ENCODE results near the gene TRMT112. TPM values are rescaled to one million over a fixed set of nuclear protein-coding genes. Genes with fewer than 3 reads are reported as not detected.

TRMT112 gene
- total RNA-seq, 2 donors from 2014 or later = 171 to 203 TPM

DNA sequence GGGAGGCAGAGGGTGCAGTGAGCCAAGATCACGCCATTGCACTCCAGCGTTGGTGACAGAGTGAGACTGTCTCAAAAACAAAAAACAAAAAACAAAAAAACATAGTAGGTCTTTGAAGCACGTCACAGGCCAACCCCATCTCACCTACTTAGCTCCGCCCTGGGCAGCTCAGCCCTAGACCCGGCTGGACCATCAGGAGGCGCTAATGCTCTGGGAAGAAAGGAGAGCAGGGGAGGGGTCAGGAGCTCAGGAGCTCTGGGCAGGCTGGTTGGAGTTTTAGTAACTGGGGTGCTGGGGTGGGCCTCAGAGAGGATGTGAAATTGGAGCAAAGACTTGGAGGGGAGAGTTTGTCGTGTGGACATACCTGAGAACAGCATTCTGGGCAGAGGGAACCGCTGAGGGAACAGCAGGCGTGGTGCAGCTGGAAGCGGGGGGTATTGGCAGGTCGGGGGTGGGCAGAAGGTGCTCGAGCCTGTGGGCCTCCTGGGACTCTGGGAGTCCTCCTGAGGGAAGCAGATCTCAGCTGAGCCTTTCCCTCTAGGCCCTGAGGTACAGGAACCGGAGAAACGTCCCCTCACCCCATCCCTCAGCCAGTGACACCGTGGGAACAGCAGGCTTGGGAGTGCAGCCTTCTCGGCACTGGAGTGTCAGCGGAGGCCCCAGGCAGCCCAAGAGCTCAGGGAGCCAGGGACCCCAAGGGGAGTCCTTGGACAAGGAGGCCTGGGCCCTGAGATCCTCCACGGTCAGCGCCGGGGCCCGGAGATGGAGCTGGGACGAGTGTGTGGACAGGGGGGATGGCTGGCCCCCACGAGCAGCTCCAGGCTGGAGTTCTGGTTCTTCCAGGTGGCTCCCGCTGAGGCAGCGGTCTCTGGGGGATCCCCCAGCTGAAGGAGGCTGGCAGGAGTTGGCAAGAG is 39.4 kb upstream of the TRMT112 start:
- Mint-ChIP-seq H3K4me1 (ENCODE audit: low read depth in 2 of 2) (peaks cover 16 to 19% of the 10 kb centered on the region in 2 donors), H3K9me3 (no peaks in the 10 kb centered on the region), H3K27ac (no peak overlapping the region), H3K4me3 (peak overlapping the region; percentile 47), H3K27me3 (no peaks in the 10 kb centered on the region), H3K36me3 (no peaks in the 10 kb centered on the region)
- DNase-seq (ENCODE audit: low spot score) (no peak), ATAC-seq (no peak)

DNA sequence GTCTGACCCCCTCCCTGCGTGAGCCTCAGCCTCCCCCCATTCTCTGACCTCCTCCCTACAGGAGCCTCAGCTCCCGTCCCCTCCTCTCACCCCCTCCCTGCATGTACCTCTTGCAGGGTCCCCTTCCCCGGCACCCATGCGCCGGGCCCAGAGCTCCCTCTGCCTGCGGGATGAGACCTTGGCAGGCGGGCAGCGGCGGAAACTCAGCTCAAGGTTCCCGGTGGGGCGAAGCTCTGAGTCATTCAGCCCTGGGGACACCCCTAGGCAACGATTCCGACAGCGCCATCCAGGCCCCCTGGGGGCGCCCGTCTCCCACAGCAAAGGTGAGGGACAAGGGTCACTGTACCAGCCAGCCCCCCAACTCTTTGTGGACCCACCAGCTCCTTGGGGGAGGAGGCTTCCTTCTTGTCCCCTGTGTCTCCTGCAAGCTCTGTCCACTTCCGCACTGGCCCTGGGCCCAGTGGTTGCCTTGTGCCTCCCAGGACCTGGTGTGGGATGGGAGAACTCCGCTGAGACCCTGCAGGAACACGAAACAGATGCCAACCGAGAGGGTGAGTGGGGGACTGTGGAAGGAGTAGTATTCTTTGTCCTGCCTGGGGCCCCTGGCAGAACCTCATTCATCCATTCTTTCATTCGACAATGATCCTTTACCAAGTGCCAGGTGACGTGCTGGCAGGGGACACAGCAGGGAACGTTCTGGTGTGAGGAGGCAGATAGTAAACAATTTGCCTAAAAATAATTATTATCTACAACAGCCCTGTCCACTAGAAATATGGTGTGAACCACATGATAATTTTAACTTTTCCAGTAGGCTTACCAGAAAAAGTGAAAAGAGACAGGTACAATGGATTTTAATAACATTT is 38.0 kb upstream of the TRMT112 start:
- DNase-seq (ENCODE audit: low spot score) = peak; percentile 22
- no peaks in the 10 kb centered on the region for H3K9me3 Mint-ChIP-seq
- peaks cover 16 to 22% of the 10 kb centered on the region in 2 donors for H3K4me1 Mint-ChIP-seq (ENCODE audit: low read depth in 2 of 2)
- no peak for ATAC-seq
- no peaks in the 10 kb centered on the region for H3K27me3 Mint-ChIP-seq
- H3K27ac Mint-ChIP-seq = no peak overlapping the region
- no peak overlapping the region for H3K4me3 Mint-ChIP-seq
- no peaks in the 10 kb centered on the region for H3K36me3 Mint-ChIP-seq

DNA sequence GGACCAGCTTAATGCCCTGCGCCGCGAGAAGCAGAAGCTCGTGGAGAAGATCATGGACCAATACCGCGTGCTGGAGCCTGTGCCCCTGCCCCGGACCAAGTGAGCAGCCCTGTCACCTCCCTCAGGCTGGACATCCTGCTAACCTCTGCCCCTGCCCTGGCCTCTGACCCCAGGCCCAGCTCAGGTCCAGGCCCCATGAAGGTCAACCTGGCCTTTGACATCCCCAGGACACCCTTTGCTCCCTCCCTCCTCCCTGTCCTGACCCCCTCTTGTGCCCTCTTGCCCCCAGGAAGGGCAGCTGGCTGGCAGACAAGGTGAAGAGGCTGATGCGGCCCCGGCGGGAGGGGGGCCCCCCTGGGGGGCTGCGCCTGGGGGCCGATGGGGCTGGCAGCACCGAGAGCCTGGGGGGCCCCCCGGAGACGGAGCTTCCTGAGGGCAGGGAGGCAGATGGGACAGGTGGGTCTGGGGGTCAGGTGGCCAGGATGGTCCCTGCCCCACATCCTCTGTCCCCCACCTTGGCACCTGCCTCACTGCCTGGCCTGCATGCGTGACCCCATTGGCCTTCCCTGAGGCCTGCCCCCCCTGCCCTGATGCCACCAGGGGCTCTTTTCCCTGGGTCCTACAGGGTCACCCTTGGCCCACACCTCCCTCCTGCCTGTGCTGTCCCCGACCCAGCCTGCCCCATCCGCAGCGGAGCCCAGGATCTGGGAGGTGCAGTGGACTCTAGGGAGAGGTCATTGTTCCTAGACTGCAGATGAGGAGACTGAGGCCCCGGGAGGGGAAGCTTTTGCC is 36.6 kb upstream of the TRMT112 start:
- H3K27ac Mint-ChIP-seq = no peak overlapping the region
- H3K4me1 Mint-ChIP-seq (ENCODE audit: low read depth in 2 of 2) = peaks cover 7 to 16% of the 10 kb centered on the region in 2 donors
- no peak overlapping the region for H3K4me3 Mint-ChIP-seq
- H3K27me3 Mint-ChIP-seq = no peaks in the 10 kb centered on the region
- no peaks in the 10 kb centered on the region for H3K36me3 Mint-ChIP-seq
- H3K9me3 Mint-ChIP-seq = no peaks in the 10 kb centered on the region
- no peak for DNase-seq (ENCODE audit: low spot score)
- ATAC-seq = no peak

DNA sequence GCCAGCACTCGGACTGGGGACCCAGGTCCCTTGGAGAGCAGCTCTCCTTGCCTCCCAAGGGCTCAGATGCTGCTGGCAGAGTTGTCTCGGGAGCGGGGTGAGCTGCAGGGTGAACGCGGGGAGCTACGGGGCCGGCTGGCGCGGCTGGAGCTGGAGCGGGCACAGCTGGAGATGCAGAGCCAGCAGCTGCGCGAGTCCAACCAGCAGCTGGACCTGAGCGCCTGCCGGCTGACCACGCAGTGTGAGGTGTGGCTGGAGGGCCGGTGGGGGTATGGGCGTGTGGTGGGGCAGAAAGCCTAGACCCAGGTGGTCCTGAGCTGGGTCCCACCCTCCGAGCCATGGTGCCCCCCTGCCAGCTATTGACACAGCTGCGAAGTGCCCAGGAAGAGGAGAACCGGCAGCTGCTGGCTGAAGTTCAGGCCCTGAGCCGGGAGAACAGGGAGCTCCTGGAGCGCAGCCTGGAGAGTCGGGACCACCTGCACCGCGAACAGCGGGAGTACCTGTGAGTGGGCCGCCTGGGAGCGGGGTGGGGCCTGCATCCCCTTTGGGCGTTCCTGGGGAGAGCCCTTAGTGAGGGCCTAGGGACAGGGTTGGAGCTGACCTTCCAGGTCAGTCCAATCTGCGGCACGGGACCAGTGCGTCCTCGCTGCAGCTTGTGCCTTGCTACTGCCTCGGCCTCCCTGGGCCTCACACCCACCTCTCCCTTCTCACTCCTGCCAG is 35.8 kb upstream of the TRMT112 start:
- H3K27me3 Mint-ChIP-seq = no peaks in the 10 kb centered on the region
- DNase-seq (ENCODE audit: low spot score) (no peak), ATAC-seq (no peak)
- no peak overlapping the region for H3K27ac Mint-ChIP-seq
- peaks cover 7 to 16% of the 10 kb centered on the region in 2 donors for H3K4me1 Mint-ChIP-seq (ENCODE audit: low read depth in 2 of 2)
- H3K36me3 Mint-ChIP-seq = no peaks in the 10 kb centered on the region
- H3K9me3 Mint-ChIP-seq = no peaks in the 10 kb centered on the region
- H3K4me3 Mint-ChIP-seq = no peak overlapping the region

DNA sequence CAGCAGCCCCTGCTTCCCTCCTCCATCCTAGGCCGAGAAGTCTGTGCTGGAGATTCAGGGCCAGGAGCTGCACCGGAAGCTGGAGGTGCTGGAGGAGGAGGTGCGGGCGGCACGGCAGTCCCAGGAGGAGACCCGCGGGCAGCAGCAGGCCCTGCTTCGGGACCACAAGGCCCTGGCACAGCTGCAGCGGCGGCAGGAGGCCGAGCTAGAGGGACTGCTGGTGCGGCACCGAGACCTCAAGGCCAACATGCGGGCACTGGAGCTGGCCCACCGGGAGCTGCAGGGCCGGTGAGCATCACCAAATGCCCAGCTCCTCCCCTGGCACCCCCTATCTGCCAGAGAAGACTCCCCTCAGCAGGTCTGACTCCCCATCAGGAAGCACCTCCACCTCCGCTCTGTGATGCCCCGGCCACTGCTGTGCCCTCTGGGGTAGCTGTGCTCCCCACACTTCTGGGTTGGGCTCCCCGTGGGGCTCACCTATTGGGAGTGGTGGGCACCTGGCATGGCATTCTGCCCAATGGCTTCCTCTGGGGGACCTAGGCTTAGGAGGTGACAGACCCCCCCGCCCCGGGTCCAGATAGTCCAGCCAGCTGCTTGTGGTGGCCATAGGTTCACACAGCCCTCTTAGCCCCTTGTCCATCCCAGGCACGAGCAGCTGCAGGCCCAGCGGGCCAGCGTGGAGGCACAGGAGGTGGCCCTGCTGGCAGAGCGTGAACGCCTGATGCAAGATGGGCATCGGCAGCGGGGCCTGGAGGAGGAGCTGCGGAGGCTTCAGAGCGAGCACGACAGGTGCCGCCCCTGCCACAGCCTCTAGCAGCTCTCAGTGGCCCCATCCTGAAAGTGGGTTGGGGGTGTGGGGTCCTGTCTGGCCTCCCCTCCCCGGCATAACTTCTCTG is 35.0 kb upstream of the TRMT112 start:
- ATAC-seq (no peak), DNase-seq (ENCODE audit: low spot score) (peak; percentile 58)
- Mint-ChIP-seq H3K9me3 (no peaks in the 10 kb centered on the region), H3K36me3 (no peaks in the 10 kb centered on the region), H3K27ac (no peak overlapping the region), H3K27me3 (no peaks in the 10 kb centered on the region), H3K4me3 (no peak overlapping the region), H3K4me1 (ENCODE audit: low read depth in 2 of 2) (peaks cover 9 to 13% of the 10 kb centered on the region in 2 donors)

DNA sequence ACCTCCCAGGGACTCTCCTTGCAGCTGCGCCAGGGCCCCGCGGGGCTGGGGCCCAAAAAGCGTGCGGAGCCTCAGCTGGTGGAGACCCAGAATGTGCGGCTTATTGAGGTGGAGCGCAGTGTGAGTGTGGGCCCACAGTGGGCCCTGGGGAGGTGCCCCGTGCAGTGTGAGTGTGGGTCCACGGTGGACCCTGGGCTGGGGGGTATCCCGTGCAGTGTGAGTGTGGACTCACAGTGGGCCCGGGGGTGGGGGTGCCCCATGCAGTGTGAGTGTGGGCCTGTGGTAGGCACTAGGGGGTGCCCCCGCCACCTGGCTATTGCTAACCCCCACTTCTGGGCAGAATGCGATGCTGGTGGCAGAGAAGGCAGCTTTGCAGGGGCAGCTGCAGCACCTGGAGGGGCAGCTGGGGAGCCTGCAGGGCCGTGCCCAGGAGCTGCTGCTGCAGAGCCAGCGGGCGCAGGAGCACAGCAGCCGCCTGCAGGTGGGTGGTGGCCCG is 33.8 kb upstream of the TRMT112 start:
- no peak overlapping the region for H3K27ac Mint-ChIP-seq
- H3K27me3 Mint-ChIP-seq = no peaks in the 10 kb centered on the region
- peaks cover 5 to 13% of the 10 kb centered on the region in 2 donors for H3K4me1 Mint-ChIP-seq (ENCODE audit: low read depth in 2 of 2)
- no peak overlapping the region for H3K4me3 Mint-ChIP-seq
- ATAC-seq (no peak), DNase-seq (ENCODE audit: low spot score) (peak; percentile 39)
- no peaks in the 10 kb centered on the region for H3K36me3 Mint-ChIP-seq
- no peaks in the 10 kb centered on the region for H3K9me3 Mint-ChIP-seq

DNA sequence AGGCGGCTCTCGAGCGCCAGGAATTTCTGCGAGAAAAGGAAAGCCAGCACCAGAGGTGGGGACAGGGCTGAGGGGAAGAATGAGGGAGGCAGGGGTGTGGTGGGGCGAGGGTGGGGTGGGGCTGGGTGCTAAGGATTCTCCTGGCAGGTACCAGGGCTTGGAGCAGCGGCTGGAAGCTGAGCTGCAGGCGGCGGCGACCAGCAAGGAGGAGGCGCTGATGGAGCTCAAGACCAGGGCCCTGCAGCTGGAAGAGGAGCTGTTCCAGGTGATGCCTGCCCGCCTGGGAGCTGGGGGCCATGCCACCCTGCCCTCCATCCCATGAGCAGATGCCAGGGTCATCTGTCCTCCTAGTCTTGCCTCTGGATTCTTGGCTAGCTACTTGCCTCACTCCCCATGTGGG is 32.0 kb upstream of the TRMT112 start:
- Mint-ChIP-seq H3K9me3 (no peaks in the 10 kb centered on the region), H3K4me3 (no peak overlapping the region), H3K27me3 (no peaks in the 10 kb centered on the region), H3K4me1 (ENCODE audit: low read depth in 2 of 2) (peaks cover 5 to 21% of the 10 kb centered on the region in 2 donors), H3K27ac (no peak overlapping the region), H3K36me3 (no peaks in the 10 kb centered on the region)
- ATAC-seq (no peak), DNase-seq (ENCODE audit: low spot score) (no peak)

DNA sequence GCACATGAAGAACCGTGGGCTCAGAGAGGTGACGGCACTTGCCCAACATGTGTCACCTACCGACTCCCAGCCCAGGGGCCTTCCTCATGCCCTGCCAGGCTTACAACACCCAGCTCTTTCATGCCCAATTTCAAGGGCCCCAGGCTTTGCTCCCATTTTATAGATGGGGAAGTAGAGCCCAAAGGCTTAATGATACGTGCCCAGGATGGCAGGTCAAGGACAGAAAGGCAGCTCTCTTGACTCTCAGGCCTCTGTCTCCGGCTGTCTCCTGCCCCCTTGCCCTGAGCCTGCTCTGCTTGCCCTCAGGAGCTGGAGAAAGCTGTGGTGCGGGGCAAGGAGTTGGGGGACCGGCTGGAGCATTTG is 31.6 kb upstream of the TRMT112 start:
- ATAC-seq (no peak), DNase-seq (ENCODE audit: low spot score) (no peak)
- no peak overlapping the region for H3K27ac Mint-ChIP-seq
- no peaks in the 10 kb centered on the region for H3K27me3 Mint-ChIP-seq
- no peak overlapping the region for H3K4me3 Mint-ChIP-seq
- no peaks in the 10 kb centered on the region for H3K36me3 Mint-ChIP-seq
- H3K9me3 Mint-ChIP-seq = no peaks in the 10 kb centered on the region
- peaks cover 5 to 21% of the 10 kb centered on the region in 2 donors for H3K4me1 Mint-ChIP-seq (ENCODE audit: low read depth in 2 of 2)

DNA sequence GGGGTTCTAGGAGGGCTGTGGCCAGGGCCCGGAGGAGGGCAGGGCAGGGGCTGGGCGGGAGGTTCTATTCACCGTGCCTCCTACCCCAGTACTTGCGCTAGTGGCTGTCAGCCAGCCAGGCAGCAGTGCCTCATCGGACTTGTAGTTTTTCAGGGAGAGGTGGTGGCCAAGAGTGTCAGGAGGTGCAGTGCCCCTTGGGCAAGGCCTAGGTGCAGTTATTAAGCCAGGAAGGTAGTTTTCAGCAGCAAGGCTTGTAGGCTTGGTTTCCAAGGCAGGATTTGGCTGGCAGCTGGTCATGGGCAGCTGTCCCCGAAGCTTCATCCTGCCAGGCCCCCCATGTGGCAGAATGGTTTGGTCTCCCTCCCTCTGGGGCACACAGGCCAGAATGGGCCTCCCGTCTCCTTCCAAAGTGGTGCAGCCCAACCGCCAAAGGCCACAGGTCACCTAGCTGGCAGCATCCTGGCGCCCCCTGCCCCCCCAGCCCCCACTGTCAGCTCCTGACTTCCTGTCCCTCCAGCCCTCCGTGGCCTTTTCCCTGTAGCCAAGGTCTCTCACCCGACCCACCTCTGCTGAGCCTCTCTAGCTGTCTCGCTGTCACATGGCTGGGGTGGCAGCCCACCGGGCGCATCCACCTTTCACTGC is 31.1 kb upstream of the TRMT112 start:
- H3K4me3 Mint-ChIP-seq = no peak overlapping the region
- ATAC-seq (no peak), DNase-seq (ENCODE audit: low spot score) (no peak)
- H3K36me3 Mint-ChIP-seq = no peaks in the 10 kb centered on the region
- no peaks in the 10 kb centered on the region for H3K9me3 Mint-ChIP-seq
- peaks cover 5 to 21% of the 10 kb centered on the region in 2 donors for H3K4me1 Mint-ChIP-seq (ENCODE audit: low read depth in 2 of 2)
- H3K27me3 Mint-ChIP-seq = no peaks in the 10 kb centered on the region
- H3K27ac Mint-ChIP-seq = no peak overlapping the region

DNA sequence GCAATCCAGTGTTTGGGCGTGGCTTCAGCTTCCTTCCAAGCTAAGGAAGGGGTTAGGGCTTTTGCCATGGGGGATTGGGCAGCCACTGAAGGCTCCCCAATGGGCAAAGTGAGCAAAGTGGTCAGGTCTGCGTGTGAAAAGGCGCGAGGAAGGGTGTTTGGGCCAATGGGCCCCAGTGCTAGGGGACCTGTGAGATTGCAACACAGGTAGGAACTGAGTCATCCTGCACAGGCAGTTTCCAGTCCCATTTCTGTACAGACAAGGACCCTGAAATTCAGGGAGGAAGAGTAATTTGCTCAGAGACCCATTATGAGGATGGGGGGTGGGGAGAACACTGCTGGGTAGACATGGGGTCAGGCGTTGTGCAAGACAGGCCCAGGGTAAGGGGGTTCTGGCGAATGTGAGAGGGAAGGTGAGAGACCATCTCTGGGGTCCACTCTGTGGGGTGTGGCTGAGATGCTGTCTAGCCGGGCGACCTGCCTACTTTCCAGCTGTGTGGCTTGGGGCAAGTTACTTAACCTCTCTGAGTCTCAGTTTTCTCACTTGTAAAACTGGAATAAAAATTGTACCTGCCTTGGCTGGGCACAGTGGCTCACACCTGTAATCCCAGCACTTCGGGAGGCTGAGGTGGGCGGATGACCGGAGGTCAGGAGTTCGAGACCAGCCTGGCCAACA is 30.0 kb upstream of the TRMT112 start:
- Mint-ChIP-seq H3K9me3 (no peaks in the 10 kb centered on the region), H3K27ac (peak overlapping the region; percentile 40 to 85), H3K36me3 (no peaks in the 10 kb centered on the region), H3K27me3 (no peaks in the 10 kb centered on the region), H3K4me3 (peak overlapping the region; percentile 34), H3K4me1 (ENCODE audit: low read depth in 2 of 2) (peaks cover 5 to 26% of the 10 kb centered on the region in 2 donors)
- ATAC-seq (peak; percentile 47 to 56), DNase-seq (ENCODE audit: low spot score) (no peak)

DNA sequence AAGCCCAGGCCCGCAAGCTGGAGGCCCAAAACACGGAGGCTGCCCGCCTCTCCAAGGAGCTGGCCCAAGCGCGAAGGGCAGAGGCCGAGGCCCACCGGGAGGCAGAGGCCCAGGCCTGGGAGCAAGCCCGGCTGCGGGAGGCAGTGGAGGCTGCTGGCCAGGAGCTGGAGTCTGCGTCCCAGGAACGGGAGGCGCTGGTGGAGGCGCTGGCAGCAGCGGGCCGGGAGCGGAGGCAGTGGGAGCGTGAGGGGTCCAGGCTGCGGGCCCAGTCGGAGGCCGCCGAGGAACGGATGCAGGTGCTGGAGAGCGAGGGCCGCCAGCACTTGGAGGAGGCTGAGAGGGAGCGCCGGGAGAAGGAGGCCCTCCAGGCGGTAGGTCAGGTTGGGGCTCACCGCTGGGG is 27.4 kb upstream of the TRMT112 start:
- H3K4me3 Mint-ChIP-seq = no peak overlapping the region
- ATAC-seq = no peak
- no peaks in the 10 kb centered on the region for H3K36me3 Mint-ChIP-seq
- no peak overlapping the region for H3K27ac Mint-ChIP-seq
- no peaks in the 10 kb centered on the region for H3K9me3 Mint-ChIP-seq
- H3K4me1 Mint-ChIP-seq (ENCODE audit: low read depth in 2 of 2) = peaks cover 11 to 37% of the 10 kb centered on the region in 2 donors
- no peak for DNase-seq (ENCODE audit: low spot score)
- H3K27me3 Mint-ChIP-seq = no peaks in the 10 kb centered on the region
